Measurements from ENCODE around the gene APBA2.
"Not testable (repeated sequence)": the region's sequence is repeated elsewhere in the genome, so short reads cannot be mapped to it uniquely, and the experiment has no call there.

APBA2 gene

DNA sequence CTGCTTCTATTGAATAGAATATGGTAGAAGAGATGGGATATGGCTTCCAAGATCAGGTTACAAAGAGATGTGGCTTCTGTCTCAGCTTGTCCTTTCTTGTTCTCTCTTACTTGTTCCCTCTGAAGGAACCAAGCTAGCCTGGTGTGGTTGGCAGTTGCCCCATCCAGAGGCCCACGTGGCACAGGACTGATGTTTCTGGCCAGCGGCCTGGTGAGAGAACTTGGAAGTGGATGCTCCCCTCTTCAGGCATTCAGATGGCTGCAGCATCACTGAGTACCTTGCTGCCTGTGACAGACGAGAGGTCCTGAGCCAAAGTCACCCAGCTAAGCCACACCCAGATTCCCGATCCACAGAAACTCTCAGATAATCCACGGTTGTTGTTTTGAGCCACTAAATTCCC lies 200.2 kb downstream of the APBA2 start:
- no peak for DNase-seq (ENCODE audit: low read depth)

DNA sequence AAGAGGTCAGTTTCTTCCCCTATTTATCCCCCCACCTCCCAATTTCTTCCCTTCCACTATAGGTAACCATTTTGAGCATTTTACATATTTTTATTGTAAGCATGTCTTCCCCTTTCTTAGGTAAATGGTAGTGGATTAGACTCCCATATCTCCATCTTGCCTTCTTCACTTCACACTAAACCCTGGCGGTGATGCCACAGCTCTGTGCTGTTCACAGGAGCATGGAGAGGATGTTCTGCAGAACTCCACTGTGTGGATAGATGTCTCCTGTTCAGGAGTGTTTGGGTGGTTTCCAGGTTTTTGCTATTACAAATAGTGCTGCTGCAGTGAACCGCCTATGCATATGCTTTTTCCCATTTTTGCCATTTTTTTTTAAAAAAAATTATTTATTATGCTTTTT lies 201.1 kb downstream of the APBA2 start:
- DNase-seq (ENCODE audit: low read depth): no peak

DNA sequence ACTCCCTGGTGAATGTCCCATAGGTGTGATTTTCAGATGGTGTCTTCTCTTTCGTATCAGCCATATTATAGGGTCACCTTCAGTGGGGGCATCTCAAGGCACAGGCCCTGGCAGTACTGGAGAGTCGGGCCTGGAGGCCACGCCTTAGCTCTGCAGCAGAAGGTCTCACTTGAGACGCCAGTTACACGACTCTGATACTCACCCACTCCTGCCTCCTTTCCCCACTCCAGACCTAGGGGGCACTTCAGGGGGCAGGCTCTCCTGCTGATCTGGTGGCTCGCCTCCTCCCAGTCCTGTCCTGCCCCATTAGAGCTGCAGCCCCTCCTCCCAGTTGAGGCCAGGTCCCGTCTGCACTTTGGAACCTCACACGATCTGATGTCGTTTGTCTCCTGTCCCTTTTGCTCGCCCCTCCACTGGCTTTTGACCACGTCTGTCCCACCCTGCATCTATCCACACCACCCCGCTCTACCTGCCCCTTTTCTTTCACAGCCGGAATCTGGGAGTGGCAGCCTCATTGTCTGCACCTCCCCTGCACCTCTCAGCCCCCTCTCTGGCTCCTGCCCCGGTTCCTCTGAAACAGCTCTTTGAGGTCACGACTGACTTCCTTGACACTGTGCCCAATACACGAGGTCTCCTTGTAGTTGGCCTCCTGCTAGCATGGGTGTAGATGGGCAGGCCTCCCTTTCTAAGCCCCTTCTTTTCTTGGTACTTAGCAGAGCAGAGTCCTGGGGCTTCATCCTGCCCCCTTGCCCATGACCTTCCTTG lies 201.9 kb downstream of the APBA2 start:
- no peak for DNase-seq (ENCODE audit: low read depth)

DNA sequence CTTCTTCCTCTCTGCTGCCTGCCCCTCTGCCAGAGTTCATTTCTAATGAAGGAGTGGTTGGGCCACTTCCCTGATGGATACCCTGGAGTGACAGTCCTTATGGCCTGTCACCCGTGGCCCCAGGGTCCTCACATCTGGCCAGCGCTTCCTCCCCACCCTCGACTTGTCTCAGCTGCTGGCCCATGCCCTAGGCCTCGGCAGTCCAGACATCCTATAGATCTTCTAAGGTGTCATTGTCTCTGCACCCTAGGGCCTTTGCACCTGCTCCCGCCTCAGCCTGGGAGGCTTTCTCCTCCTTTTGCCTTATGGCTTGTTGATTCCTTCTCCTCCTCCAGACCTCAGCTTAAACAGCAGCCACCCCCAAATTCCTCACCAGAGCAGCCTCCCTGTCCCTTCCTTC lies 202.9 kb downstream of the APBA2 start:
- DNase-seq (ENCODE audit: low read depth): no peak

DNA sequence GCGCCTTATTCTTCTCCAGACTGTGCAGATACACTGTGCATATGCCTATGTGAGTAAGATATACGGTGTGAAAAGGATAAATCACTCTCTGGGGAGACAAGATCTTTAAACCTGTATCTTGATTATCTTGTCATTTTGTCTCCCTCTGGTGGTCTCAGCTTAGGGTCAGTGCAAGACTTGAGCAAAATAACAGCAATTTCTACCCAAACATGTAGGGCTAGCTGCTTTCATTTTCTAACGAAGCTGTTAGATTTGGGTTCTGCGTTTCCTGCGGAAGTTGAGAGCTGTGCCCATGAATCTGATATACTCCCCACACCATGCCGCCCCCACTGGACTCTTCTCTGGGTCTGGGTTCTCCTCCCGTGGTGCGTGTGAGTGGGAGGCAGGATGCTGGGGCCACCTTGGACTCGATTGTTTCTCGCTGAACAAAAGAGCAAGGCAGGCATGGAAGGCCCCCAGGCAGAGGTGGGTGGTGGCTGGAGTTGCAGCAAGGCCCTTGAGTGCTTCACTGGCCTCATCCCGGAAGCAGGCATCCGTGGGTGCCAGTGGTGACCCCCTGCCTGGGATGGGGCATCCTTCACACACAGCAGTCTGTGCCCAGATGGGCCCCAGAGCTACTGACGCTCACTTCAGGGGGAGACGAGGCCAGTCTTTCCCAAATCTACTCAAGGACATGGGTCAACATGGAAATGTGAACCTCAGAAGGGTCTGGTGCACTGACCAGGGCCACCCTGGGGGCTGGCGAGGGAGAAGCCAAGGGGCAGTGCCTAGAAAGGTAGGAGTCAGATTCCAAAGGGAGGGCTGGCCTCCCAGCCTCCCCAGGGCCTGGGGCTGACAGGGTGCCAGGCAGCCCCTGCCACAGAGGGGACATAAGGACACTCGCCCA lies 204.2 kb downstream of the APBA2 start:
- DNase-seq (ENCODE audit: low read depth): peak; percentile 12

DNA sequence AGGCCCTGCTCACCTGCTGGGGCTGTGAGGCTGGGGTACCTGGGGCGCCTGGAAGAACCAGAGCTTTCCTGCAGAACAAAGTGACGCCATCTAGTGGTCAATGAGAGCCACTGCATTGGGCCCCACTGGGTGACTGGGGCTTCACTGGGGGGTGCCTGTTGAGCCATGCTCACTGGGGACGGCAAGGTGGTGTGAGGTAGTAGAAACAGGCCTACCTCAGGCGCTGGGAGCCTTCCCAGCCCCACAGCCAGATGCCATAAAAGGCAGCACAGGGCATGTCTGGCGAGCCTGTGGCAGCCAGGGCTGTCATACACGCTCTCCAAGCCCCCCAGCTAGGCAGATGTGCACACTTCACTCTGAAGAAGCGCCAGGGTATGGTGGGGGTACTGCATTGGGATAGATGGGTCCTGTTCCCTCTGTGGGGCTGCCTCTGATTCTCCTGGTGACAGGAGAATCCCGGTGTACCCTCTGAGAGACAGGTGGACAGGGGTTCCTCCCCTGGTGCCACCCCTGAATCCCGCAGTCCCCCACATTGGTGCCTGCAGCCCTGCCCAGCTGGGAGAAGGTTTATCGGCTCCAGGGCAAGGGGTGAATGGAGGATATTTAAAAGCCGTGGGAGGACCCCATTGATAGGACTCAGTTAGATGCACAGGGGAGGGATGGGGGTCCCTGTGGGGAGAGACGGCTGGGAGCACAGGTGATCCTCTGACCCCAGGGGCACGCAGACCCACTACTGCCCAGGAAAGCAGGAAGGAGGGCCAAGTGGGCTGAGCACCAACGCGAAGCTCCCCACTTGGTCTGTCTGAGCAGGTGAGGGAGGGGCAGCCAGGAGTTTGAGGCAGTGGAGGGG lies 205.1 kb downstream of the APBA2 start:
- no peak for DNase-seq (ENCODE audit: low read depth)

DNA sequence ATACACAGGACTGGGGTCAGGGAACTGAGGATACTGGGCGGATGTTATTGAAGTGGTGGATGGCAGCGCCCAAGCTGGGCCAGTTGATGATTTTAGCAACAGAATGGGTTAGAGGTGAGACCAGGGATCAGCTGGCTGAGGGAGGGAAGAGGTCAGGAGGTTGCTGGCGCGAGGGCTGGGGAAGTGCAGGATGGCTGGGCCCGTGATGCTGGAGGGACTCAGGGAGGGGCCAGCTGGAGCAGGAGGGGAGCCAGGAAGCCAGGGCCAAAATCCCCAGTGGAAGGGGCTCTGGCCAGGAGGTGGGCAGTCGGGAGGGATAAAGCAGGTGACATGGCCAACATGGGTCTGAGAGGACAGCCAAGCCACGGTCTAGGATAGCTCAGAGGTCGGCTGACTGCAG lies 205.9 kb downstream of the APBA2 start:
- DNase-seq (ENCODE audit: low read depth): no peak

DNA sequence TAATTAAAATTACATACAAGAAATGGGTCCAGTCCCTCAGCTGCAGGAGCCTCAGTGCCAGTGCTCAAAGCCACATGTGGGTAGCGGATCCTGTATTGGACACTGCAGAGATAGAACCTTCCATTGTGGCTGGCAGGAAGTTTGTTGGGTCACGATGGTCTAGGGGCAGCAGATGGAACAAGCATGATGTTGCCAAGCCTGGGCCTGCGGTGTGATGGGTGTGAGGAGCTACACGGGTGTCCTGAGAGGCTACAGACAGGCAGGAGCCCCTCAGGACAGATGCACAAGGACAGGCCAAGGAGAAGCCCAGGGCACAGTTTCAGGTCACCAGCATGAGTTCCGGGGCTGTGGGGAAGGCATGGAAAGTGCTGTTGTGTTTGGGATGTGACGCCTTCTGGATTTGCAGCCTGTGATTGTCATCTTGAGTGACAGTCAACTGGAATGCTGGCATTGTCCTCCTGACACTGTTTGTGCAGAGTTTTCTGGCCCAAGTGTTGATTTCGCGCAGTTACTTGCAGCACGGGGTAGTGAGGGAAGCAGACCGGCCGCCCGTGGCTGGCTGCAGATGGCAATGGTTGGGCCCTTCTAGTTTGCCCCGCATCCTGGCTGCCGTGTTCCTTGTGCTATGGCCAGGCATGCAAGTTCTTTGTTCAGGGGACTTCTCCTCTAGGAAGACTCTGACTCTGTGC lies 206.7 kb downstream of the APBA2 start:
- DNase-seq (ENCODE audit: low read depth): no peak

DNA sequence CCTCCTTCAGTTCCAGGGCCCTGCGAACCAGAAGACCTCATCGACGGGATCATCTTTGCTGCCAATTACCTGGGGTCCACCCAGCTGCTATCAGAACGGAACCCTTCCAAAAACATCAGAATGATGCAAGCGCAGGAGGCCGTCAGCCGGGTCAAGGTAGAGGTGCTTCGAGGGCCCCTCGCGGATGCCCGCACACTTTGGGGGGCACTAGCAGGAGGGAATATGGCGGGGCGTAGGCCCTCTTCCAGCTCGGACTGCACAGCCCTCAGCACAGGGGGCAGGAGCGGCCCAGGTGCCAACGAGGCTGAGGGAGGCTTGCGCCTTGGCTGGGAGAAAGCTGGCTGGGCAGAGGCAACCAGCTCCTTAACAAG lies 207.3 kb downstream of the APBA2 start:
- DNase-seq (ENCODE audit: low read depth): no peak

DNA sequence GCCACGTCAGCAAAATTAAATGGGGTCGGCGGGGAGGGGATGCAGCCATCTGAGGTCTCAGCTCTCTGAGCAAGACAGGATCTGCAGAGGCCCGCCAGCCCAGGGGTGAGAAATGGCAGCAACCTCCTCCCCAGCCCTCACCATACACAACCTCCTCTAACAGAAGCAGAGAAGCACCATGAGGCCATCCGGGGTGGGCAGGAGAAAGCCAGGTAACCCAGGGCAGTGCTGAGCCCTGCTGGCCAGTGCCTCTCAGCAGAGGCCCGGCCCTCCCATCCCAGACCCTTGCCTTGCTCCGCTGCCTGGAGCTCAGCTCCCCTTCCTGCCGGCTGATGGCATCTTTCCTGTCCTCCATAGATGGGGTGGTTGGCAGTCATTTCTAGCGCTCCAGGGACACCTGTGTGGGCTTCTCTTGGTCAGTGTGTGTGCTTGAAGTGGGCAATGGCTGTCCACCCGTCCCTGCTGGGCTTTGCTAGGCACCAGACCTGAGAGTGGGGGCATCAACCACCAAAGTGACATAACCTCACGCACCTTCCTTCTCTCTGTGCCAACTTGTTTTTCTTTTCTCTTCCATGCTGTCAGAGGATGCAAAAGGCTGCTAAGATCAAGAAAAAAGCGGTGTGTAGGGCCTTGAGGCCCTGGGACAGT lies 208.0 kb downstream of the APBA2 start:
- no peak for DNase-seq (ENCODE audit: low read depth)

DNA sequence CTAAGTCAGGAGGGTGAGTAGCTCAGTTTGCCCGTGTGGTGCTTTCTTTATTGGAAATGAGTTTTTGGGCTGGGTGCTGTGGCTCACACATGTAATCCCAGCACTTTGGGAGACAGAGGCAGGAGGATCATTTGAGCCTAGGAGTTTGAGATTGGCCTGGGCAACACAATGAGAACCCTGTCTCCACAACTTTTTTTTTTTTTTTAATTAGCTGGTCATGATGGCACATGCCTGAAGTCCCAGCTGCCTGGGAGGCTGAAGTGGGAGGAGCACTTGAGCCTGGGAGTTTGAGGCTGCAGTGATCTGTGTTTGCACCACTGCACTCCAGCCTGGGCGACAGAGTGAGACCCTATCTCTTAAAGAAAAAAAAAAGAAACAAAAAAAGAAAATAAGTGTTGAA lies 208.9 kb downstream of the APBA2 start:
- no peak for DNase-seq (ENCODE audit: low read depth)

DNA sequence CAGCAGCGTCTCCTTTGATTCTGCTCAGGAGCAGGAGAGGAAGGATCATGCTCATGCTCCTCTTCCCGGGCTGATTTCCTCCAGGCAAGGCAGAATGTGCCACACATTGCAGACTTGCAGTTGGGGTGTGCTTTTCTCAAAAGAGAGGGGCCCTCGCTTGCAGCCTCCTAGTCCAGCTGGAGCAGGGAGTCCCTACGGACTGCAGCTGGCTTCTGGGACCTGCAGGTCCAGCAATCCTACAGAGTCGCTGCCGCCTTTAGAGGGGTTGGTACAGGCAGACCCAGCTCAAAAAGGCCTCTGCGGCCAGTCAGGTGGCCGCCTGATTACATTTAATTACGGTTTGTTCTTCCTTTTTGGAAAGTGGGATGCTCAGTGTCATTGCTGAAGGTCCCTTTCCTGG lies 210.0 kb downstream of the APBA2 start:
- no peak for DNase-seq (ENCODE audit: low read depth)

DNA sequence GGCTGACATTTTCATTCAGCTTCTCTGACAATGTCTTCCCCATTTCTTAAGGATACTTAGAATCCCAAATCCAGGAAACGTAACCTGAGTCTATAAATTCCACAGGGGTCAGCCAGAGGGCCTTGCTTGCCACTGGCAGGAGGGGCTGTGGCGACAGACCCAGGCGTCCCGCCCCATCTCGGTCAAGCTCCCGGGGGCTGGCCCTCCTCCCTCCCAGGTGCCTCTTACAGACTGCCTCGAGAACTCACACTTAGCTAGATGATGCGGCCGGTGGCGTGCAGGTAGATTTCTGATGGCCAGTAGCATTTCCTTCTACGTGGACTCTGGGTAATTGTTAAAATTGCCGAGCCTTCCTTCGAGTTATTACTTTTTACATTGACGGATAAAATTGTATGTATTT lies 211.4 kb downstream of the APBA2 start:
- DNase-seq (ENCODE audit: low read depth): no peak

DNA sequence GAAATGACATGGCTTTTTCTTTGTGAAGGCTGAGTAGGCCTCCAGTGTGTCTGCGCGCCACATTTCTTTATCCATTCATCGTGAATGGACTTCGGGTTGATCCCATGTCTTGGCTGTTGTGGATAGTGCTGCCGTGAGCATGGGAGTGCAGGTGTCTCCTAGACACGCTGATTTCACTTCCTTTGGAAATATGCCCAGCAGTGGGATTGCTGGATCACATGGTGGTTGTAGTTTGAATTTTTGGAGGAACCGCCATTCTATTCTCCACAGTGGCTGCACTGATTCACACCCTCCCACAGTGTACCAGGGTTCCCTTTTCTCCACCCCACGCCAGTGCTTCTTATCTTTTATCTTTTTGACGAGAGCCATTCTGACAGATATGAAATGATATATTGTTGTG lies 212.2 kb downstream of the APBA2 start:
- no peak for DNase-seq (ENCODE audit: low read depth)

DNA sequence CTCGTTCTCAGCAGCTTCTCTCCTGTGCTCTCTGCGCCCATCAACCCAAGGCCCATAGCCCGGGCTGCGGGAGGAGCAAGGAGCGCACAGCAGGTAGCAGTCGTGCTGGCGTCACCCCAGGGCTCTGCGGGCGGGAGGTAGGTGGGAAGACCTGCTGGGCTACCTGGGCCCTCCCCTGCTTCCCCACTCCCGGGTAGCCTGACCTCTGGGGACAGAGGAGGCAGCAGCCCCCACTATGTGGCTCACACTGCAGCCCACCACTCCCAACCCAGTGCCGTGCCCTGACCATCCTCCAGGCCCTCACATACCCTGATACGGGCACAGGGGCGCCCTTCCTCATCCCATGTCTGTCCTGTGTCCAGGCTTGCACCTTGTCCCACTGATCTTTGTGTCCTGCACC lies 212.9 kb downstream of the APBA2 start:
- DNase-seq (ENCODE audit: low read depth): no peak

DNA sequence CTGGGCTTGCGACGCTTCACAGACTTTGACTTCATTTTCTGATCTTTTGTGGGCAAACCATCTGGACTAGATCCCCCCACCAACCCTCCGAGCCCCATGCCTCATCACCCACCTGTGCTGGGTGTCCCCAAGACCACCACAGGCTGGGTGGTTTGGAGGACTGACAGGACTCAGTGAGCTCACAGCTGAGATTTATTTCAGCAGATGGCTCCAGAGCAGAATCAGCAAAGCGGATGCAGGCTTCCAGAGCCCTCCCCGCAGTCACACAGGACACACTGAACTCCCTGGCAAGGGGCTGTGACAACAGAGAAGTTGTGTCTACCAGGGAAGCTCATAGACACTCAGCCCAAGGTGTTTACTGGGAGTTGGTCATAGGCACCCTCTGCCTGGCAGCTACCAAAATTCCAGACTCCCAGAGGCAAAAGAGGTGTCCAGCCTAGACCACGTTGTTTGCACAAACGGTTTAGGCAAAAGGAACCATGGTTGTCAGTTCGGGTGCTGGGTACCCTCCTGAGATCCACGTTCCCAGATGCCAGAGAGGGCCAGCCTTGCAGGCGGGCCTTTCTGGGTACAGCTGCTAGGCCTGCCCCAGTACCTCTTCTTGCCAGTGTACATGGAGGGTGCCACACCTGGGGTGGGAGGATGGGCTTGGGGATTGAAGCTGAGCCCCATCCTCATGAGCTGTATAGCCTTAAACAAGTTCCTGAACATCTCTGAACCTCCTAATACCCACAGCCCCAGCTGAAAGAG lies 213.5 kb downstream of the APBA2 start:
- no peak for DNase-seq (ENCODE audit: low read depth)

DNA sequence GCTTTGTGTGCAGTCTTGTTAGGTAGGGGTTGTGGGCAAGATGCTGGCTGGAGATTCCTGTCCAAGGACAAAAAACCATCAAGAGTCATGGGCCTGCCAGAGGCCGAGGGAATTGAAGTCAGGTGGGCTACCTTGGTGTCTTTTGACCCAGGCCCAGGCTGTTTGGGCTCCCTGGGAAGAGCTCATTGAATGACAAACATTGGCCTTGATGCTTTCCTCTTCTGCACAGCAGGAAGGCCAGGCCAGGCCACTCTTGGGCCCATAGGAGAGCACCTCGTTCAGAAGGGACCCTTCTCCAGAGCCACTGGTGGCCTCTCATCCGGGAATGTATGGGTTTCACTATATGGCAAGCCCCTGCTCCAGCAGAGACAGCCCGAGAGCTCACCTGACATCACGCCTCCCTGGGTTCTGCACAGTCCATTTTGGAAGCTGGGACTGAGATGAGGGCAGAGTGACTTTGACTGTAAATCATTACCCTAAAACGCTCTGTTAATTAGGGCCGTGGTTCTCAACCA lies 214.8 kb downstream of the APBA2 start:
- DNase-seq (ENCODE audit: low read depth): no peak

DNA sequence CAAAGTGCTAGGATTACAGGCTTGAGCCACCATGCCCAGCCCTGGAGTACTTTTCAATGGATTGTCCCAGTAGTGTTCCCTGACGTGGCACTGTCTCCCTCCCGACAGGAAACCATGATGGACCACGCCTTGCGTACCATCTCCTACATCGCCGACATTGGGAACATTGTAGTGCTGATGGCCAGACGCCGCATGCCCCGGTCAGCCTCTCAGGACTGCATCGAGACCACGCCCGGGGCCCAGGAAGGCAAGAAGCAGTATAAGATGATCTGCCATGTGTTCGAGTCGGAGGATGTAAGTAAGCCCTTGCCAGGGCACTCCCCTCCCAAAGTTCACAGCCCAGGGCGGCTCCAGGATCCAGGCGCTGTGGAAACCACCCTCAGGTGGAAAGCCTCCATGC lies 215.7 kb downstream of the APBA2 start:
- no peak for DNase-seq (ENCODE audit: low read depth)

DNA sequence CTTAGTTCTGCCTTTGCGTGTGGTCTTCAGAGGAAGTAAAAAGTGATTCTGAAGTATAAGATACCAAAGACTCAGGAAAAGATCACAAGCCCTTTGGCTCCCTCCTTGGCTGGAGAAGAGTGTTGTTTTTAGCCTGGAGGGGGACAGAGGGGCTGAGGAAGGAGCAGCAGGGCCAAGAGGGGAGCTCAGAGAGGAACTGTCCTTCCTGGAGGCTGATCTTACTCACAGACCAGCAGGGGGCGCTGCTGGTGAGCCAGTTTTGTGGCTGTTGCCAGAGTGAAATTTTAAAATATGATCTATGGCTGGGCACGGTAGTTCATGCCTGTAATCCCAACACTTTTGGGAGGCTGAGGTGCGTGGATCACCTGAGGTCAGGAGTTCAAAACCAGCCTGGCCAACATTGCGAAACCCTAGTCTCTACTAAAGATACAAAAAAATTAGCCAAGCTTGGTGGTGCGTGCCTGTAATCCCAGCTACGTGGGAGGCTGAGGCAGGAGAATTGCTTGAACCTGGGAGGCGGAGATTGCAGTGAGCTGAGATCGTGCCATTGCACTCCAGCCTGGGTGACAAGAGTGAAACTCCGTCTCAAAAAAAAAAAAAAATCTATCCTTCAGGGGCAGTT lies 216.5 kb downstream of the APBA2 start:
- not testable (repeated sequence) for DNase-seq (ENCODE audit: low read depth)

All from stimulated activated CD8-positive, alpha-beta memory T cell treated with anti-CD3 and anti-CD28 coated beads, Interleukin-12 subunit alpha, Interleukin-12 subunit beta, amount 100 ng/mL, for 4 hours (primary cell).